ENCODE data around the gene TCP10L.
A peak's percentile ranks its signal among the peaks of the same experiment; 100 is the strongest.
"Not testable (repeated sequence)": the region's sequence is repeated elsewhere in the genome, so short reads cannot be mapped to it uniquely, and the experiment has no call there.

Gene TCP10L

DNA sequence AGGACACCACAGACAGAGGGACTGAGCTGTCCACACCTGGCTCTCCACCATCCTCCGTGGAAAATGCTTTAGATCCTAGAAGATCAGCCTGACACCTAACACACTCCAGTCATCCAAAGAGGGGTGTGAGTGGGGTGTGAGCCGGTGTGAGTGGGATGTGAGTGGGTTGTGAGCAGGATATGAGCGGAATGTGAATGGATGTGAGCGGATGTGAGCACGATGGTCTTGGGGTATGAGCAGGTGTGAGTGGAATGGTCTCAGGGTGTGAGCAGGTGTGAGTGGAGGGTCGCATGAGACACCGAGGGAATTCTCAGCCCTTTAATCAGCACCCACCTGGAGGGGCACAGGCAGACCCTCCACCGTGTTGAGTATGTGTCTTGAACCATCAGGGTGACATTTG, 851 bp downstream of the TCP10L start:
- no peak for DNase-seq

DNA sequence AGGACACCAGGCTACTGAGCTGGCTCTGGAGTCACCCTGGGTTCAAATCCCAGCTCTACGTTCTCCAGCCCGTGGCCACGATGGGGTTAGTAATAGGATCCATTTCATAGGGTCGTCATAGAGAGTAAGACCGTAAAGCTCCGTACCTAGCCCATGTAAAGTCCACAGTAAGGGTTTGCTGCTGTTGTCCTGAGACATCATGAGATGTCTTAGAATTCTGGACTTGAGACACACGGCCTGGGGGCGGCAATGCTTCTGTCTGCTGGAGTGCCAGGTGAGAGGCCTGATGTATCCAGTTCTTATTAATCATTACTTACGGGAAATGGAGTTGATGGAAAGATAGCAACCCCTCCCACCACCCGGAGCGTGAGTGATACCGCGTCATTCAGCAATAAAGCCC, 3.6 kb downstream of the TCP10L start:
- no peak for DNase-seq

DNA sequence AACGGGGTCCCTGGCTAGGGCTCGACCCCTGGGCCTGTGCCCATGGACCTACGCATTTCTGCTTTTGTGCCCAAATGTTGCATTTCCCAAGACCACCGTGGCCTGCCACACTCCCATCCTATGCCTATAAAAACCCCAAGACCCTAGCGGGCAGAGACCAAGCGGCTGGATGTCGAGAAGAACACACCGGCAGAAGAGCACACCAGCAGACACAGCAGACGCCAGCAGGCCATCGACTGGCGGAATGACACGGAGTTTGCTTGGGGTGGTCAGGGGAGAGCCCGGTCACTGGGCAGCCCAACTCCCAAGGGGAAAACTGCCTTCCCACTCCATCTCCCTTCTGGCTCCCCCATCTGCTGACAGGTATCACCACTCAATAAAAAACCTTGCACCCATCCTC, 4.4 kb downstream of the TCP10L start:
- DNase-seq: no peak

DNA sequence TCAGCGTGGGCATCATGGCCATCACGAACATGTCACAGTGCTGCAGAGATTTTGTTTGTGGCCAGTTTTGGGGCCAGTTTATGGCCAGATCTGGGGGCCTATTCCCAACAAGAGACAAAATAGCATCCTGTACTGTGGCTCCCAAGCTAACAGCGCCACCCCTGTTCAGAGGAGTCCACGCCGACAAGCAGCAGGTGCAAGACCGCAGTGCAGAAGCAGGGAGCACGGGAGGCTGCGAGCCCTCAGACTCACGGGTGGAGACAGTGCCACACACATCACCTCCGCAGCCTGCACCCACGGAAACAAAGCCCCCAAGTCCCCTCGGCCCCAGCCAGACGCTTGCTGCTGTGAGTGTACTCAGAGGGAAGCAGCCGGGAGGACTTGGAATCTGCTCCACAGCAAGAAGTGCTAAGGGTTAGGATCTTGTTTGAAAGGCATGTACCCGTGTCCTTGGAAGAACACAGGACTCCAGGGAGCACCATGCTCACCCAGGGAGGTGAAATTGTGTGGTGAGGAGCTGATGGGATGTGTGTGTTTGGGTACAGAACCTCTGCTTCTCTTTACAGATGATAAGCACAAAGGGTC, 7.1 kb downstream of the TCP10L start:
- DNase-seq: no peak

DNA sequence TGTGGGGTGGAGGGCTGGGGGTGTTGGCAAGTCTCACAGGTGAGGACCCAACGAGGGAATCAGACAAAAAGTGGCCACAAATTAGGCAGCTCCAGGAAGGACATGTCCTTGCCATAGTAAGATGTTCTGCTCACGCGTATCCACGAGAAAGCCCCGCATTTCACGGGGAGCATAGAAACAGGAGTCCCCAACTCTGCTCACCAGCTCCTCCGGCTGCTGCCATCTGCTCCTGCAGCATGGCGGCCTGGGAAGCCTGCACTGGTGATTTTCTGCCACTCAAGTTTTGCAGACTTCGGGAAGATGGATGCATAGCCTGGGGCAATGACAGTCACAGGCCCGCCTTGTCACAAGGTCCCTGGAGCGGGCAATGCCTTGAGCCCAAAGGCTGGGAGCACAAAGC, 9.3 kb downstream of the TCP10L start:
- DNase-seq: no peak

DNA sequence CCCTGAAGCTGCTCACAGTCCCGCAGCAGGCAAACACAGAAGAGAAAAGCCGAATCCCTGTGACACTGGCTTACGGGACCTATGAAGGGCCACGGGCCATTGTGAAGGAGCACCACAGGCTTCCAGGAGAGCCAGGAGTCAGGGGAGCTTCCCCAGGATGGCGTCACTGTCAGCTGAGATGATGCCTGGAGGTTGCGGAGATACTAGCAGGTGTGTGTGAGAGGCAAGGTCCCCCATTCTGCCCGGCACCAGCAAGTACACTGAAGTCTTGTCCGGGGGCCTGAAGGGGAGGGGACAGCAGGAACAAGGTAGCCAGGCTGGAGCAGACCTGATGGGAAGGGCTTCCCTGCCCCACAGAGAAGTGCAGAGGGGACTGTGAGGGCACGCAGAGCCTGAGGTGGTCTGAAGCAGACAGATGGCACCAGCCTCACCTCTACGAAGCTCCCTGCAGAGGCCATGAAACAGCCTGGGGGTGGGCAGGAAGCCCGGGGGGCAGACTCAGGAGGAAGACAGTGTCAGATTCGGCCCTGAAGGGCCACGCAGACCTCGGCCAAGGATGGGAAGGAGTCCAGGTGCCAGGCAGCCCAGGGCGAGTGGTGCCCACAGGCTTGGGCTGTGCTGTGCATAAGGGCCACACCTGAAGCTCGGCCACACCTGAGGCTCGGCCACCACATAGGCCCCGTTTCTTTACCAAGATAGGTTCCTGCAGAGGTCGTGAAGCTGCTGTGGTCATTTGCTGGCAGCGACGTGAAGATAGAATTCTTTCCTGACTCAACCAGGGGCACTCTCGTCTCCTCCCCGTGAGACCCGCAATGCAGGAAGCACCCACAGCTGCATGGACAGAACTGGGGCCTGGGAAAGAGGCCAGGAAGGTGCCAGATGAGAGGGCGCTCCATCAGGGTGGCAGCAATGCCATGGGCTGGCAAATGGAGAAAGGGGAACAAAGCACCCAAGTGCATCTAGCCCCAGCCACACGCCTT, 10.1 kb downstream of the TCP10L start:
- no peak for DNase-seq

DNA sequence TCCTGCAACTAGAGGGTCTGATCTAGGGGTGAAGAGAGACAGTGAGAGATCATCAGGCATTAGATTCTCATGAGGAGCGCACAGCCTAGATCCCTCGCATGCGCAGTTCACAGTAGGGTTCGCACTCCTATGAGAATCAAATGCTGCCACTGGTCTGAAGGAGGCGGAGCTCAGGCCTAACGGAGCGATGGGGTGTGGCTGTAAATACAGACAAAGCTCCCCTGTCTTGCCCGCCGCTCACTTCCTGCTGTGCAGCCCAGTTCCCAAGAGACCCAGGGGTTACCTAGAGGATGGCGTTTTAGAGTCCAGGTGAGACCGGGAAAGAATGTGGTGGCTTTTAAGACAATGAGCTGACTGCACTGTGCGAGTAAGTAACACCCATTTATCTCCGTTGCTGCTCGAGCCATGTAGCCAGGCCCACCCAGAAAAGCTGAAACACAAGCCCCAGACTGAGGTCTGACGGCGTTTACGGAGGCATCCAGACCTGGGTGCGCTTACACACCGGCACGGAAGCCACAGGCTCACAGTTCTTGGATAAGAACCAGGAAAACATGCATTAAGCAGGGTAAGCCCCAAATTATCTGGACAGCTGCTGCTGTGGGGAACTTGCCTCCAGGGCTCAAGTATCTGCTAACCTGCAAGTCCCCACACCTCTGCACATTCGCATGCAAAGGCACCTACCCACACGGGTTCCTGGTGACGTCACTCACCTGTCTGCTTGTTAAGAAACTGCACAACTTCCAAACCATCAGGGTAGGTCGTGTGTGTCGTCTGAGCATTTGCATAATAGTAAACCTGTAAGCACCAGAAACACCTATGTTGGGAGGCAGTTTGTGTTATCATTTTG, 12.5 kb downstream of the TCP10L start:
- DNase-seq: no peak

DNA sequence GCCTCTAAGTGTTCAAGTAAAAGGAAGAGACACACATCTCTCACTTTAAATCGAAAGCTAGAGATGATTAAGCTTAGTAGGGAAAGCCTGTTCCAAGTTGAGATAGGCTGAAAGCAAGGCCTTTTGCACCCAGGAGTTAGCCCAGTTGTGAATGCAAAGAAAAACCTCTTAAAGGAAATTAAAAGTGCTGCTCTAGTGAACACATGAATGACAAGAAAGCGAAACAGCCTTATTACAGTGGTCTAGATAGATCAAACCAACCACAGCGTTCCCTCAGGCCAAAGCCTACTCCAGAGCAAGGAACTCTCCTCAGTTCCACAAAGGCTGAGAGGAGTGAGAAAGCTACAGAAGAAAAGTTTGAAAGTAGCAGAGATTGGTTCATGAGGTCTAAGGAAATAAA, 14.9 kb downstream of the TCP10L start:
- DNase-seq: no peak

DNA sequence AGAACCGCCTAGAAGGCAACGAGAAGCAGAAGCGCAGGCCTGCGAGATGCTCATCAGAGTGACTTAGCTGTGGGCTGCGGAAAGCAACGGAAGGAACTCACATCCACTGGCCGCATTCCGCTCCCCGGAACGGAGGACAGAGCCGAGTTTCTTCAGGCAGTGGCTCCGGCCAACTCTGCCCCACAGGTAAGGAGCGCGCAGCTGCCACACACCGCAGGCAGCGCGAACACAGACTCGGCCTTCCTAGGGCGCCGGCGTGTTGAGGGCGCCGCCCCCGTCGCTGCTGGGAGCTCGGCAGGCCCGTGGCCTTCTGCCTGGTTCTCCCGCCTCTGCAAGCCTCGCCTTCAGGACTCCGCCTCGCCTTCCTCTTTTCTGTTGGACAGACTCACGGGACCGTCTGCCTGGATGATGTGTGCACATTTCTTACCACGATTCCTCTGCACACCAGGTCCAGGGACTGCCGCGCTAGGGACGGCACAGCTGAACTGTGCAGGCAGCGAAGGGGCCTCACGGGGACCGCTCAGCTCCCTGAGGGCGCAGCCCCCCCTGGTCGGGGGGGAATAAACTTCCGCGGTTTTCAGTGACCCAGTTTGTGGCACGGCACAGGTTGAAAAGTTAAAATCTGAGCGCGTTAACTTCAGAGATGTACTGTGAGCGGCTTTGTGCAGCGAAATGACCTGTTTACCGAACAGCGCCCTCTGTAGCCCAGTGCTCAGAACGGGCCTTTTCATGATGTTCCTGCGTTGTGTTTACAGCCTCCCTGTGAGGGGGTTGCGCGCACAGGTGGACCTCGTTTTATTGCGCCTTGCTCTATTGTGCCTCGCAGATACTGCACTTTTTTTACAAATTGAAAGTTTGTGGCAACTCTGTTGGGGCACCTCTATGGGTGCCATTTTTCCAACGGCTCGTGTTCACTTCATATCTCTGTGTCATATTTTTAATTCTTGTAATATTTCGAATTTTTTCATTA, 15.8 kb downstream of the TCP10L start:
- peak; percentile 52 to 68 for DNase-seq

DNA sequence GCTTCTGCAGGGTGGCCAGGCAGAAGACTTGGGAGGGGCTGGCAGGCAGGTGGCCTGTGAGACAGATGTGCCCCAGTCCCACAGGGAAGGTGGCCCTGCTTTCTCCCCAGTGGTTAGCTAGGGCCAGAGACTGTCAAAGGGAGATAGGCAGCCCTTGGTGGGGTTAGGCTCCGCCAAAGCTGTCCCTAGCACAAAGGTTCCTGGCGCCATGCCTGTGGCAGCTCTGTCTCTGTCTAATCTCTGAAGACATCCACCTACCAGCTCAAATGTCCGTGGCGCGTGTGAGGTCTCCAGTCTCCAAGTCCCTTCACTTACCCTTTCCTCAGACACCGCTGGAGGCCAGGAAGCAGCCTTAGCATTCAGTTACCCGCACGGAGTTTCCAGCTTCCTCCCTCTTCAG, 17.7 kb downstream of the TCP10L start:
- DNase-seq: no peak

DNA sequence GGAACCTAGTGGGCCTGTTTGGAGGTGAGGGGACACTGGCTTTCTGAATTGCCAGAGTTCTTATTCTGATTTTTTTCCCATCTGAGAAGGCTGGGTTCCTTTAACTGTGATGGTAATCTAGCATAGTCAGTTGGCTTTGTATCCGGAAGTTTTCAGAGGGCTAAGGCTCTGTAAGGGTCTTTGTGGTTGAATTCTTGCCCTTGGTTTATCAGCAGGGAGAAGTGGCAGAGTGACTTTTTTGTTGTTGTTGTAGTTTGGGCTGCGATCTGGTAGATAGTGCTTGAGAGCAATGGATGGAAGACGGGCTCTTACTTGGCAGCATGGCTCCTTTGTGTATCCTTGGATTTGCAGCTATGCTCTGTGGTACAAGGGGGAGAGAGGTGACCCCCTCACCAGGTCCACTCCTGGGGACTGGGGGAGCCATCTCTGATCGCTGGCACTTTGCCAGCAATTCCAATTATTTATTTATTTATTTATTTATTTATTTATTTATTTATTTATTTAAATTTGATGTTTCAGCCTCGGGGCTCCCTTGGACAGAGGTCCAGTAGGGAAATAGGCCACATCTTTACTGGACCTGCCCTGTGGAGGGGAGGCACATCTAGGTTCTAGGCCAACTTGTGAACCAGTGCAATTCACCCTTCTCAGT, 18.5 kb downstream of the TCP10L start:
- DNase-seq: no peak

DNA sequence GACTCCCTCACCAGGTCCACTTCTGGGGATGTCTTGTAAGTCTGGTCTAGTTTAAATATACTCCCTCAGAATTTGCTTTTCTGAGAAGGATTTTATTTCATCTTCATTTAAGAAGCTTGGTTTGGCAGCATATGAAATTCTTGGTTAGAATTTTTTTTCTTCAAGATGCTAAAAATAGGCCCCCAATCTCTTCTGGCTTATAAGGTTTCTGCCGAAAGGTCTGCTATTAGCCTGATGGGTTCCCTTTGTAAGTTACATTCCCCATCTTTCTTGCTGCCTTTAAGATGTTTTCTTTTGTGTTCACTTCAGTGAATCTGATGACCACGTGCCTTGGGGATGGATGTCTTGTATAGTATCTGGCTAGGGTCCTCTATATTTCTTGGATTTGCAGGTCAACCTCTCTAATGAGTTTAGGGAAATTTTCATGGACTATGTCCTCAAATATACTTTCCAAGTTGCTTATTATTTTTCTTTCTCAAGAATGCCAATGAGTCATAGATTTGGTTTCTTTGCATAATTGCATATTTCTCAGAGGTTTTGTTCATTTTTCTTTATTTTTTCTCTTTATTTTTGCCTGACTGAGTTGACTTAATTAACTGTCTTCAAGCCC, 19.4 kb downstream of the TCP10L start:
- DNase-seq: no peak

DNA sequence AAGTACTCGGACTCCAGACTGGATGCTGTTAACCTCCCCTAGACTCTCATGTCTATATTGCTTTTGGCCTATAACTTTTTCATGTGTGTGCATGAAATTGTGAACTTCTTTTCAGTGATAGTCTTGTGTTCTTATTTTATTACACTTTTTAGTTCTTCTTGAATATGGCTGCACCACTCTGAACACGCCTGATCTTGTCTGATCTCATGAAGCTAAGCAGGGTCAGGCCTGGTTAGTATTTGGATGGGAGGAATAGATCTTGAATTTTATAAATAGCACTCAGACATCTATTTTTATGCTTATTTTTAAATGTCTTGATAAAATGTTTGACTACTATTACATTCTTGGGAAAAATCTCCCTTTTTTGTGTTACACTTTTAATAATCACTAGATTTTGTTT, 22.4 kb downstream of the TCP10L start:
- no peak for DNase-seq

DNA sequence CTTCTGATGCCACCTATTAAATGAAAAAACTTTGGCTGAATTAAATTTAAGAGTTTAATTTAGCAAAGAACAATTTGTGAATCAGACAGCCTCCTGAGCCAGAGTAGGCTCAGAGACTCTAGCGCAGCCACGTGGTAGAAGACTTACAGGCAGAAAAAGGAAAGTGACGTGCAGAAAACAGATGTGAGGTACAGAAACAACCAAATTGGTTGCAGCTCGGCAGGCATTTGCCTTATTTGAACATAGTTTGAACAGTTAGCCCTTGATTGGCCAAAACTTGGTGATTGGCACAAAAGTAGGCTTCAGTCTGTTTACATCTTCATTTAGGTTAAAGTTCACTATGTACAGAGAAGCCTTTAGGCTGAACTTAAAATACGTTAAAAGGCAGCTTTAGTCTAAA, 22.9 kb downstream of the TCP10L start:
- no peak for DNase-seq

DNA sequence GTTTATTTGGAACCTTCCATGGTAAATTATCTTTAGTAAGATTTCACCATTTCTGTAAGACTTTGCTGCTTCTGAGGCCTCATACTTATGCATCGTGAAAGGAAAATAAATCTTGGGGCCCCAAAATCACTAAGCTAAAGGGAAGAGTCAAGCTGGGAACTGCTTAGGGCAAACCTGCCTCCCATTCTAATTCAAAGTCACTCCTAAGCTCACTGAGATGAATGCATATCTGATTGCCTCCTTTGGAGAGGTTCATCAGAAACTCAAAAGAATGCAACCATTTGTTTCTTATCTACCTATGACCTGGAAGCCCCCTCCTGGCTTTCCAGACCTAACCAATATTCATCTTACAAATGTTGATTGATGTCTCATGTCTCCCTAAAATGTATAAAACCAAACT, 23.8 kb downstream of the TCP10L start:
- not testable (repeated sequence) for DNase-seq

DNA sequence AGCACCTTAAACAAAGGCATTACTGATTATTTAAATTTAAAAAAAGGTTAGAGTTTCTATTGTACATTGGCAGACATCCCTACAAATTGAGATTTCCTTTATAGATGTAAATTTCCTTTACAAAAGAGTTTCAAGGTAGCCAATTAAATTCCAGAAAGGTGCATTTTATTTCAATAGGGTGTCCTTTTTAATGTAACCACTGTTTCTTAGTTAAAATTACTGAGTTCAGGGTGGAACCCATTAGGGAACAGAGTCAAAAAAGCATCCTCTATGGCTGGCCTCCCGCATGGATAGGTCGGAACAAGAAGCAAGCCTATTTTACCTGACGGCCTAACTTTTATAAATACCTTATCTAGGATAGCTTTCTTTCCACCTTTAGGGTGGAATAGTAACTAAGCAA, 24.4 kb downstream of the TCP10L start:
- DNase-seq: no peak

DNA sequence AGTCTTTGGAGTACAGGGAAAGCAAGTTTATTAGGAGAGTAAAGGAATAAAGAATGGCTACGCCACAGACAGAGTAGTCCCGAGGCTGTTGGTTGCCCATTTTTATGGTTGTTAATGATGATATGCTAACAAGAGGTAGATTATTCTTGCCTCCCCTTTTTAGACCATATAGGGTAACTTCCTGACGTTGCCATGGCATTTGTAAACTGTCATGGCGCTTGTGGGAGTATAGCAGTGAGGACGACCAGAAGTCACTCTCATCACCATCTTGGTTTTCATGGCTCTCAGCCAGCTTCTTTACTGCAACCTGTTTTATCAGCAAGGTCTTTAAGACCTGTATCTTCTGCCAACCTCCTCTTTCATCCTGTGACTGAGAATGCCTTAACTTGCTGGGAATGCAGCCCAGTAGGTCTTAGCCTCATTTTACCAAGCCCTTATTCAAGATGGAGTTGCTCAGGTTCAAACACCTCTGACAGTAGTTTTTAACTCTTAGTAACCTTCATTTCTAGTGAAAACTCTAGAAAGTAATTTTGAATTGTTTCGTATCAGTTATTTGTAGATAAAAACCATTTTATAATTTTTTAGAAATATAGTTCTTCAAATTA, 26.2 kb downstream of the TCP10L start:
- no peak for DNase-seq

DNA sequence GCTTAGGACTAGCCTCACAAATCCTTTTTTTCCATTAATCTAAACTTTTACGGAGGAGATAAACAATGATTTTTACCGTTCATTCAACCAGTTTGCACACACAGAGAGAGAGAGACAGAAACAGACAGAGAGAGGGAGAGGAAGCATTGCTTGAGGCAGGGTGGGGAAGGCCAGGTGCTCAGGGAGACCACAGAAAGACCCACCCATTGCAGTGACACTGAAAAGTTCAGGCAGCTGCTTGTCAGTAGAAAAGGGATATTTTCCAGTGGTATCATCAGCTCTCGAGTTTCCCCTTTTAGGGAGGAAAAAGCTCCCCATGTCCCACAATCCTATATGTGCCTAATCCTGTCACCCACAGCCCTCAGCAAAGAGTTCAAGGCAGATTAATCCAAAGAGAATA, 27.2 kb downstream of the TCP10L start:
- DNase-seq: no peak

DNA sequence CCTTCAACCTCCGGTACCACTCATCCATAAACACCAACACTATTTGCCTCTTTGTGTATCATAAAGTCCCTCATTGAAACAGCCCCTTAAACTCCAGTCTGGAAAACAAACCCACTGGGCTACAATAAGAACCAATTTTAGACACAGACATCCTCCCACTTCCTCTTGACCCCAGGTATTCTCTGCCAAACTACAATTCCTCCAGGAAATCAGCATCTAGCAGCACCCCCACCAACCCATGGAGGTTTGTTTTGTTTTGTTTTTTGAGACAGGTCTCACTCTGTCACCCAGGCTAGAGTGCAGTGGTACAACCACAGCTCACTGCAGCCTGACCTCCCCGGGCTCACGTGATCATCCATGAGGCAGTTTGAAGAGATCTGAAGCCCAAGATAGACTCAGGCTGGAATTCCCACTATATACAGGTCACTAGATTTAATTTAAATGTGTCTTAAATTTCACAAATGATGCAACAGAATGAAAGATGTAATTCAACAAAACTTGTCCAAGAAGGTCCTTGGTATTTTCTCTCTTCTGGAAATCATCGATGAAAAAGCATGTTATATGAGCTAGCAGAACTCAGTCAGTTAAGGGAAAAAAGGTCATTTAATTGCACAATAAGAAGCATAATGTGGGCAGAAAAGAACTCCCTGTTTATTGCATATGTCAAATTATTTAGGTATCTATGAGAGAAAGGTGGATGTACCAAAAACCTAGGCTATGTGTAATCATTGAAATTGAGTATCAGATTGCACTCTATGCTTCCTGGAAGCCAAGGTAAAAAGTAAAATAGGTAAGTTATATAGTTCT, 30.3 kb downstream of the TCP10L start:
- no peak for DNase-seq

DNA sequence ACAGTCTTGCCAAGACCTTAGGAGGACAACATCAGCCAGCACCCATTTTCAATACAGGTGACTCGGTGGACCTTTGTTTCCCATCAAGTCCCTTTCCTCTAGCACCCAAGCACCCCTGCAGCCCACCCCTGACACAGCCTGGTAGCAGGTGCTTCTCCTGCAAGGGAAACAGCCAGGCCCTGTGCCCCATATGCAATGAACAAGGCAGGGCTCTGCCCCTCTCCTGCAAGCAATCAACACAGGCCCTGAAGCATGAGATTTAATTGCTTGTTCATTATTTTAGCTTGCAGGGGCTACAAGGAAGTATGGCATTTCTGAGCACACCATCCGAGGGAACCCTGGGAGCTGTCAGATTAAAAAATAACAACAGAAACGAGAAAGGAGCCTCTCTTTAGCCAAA, 35.4 kb downstream of the TCP10L start:
- no peak for DNase-seq
